Stimulated activated memory B cell treated with anti-CD40 and anti-IgM and Interleukin-4, amounts not matched to agents 10 μg/mL and 1 μg/mL and 100 μg/mL, for 72 hours (primary cell): Measurements from ENCODE around the gene GINS1.

Experiments
- ATAC-seq: fragments of 150-1000 bp; cut with Tn5 transposase; 2 replicates; pipeline ENCODE4 v1.10.0; 2021
- H3K27ac Mint-ChIP-seq: one replicate; pipeline ENCODE4 v1.8.0; 2022; ENCODE audit warnings: mild to moderate bottlenecking, mixed read lengths
- H3K27me3 Mint-ChIP-seq: one replicate; pipeline ENCODE4 v1.8.0; 2022; ENCODE audit warnings: mixed read lengths
- H3K36me3 Mint-ChIP-seq: one replicate; pipeline ENCODE4 v1.8.0; 2022; ENCODE audit warnings: mixed read lengths
- H3K4me1 Mint-ChIP-seq: one replicate; pipeline ENCODE4 v1.8.0; 2022; ENCODE audit warnings: mixed read lengths
- H3K4me3 Mint-ChIP-seq: one replicate; pipeline ENCODE4 v1.8.0; 2022; ENCODE audit warnings: mild to moderate bottlenecking, moderate library complexity, mixed read lengths
- H3K9me3 Mint-ChIP-seq: one replicate; pipeline ENCODE4 v1.8.0; 2022; ENCODE audit warnings: mixed read lengths

GINS1 gene

DNA sequence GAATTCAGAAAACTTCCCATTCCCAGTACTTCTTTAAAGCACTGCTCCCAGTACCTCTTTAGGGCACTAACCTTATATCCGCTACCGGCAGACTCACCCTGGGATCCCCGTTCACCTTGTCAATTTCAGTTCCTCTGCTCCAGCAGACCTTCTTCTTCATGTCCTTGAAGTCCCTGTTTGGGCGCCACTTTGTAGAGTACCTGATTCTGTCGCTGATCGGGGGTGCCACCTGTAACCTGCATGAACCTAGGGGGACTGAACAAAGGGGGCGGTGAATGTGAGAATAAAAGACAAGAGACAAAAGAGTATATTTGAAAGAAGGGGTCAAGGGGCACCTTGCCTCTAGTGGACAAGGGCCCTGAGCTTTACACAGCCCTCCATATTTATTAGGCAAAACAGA, 4.9 kb upstream of the GINS1 start:
- Mint-ChIP-seq H3K36me3 (peaks cover 11% of the 10 kb centered on the region), H3K27me3 (no peaks in the 10 kb centered on the region), H3K9me3 (peaks cover 13% of the 10 kb centered on the region), H3K4me1 (peaks cover 5% of the 10 kb centered on the region), H3K4me3 (no peak overlapping the region), H3K27ac (no peak overlapping the region)
- no peak for ATAC-seq

- ATAC-seq = no peak
- no peaks in the 10 kb centered on the region for H3K27me3 Mint-ChIP-seq
- H3K9me3 Mint-ChIP-seq = peaks cover 8% of the 10 kb centered on the region
- H3K36me3 Mint-ChIP-seq = peaks cover 6% of the 10 kb centered on the region
- peak overlapping the region; percentile 84 for H3K4me3 Mint-ChIP-seq
- H3K4me1 Mint-ChIP-seq = peaks cover 17% of the 10 kb centered on the region
- H3K27ac Mint-ChIP-seq = peak overlapping the region; percentile 78
Measured at GRCh38 chr20:25408170-25408547, 686 bp downstream of the GINS1 start.

GRCh38 chr20:25408890-25409289, 1.4 kb downstream of the GINS1 start:
- ATAC-seq = no peak
- no peaks in the 10 kb centered on the region for H3K27me3 Mint-ChIP-seq
- peaks cover 6% of the 10 kb centered on the region for H3K36me3 Mint-ChIP-seq
- peaks cover 17% of the 10 kb centered on the region for H3K4me1 Mint-ChIP-seq
- peaks cover 4% of the 10 kb centered on the region for H3K9me3 Mint-ChIP-seq
- H3K4me3 Mint-ChIP-seq = no peak overlapping the region
- H3K27ac Mint-ChIP-seq = no peak overlapping the region

- Mint-ChIP-seq H3K27me3 (no peaks in the 10 kb centered on the region), H3K27ac (no peak overlapping the region), H3K4me1 (no peaks in the 10 kb centered on the region), H3K9me3 (no peaks in the 10 kb centered on the region), H3K4me3 (no peak overlapping the region), H3K36me3 (peaks cover 6% of the 10 kb centered on the region)
- ATAC-seq = no peak
Measured at GRCh38 chr20:25418776-25419175, 11.3 kb downstream of the GINS1 start.

DNA sequence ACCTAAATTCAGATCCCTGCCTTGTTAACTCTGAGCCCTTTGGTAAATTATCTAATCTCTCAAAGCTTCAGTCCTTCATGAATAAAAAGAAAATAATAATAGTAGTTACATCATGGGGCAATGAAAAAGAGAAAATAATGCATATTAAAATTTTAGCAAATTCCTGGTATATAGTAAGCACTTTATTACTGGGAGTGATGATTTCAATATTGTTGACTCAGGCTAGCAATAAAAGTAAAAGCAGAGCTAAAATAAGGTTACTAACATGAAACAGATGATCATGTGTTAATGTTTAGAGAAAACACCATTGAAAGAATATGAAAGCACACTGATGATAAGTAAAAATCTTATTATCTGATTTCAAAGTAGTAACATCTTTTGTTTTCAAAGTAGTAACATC, 13.6 kb downstream of the GINS1 start:
- Mint-ChIP-seq H3K27ac (no peak overlapping the region), H3K9me3 (no peaks in the 10 kb centered on the region), H3K36me3 (peaks cover 9% of the 10 kb centered on the region), H3K4me1 (no peaks in the 10 kb centered on the region), H3K27me3 (no peaks in the 10 kb centered on the region), H3K4me3 (no peak overlapping the region)
- no peak for ATAC-seq

DNA sequence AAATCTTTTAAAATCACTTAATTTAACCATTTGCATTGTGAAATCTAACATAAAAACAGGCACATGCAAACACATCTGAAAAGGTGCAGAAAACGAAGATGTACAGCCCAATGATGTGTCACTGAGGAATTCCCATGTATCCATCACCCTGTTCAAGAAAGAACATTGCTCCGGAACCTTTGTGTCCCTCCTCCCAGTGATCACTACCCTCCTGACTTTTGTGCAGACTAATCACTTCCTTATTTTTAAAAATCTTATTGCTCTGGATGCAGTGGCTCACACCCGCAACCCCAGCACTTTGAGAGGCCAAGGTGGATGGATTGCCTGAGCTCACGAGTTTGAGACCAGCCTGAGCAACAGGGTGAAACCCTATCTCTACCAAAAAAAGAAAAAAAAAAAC, 14.6 kb downstream of the GINS1 start:
- no peaks in the 10 kb centered on the region for H3K4me1 Mint-ChIP-seq
- H3K36me3 Mint-ChIP-seq = peaks cover 15% of the 10 kb centered on the region
- ATAC-seq = peak; percentile 16
- no peaks in the 10 kb centered on the region for H3K27me3 Mint-ChIP-seq
- H3K9me3 Mint-ChIP-seq = no peaks in the 10 kb centered on the region
- no peak overlapping the region for H3K27ac Mint-ChIP-seq
- no peak overlapping the region for H3K4me3 Mint-ChIP-seq

DNA sequence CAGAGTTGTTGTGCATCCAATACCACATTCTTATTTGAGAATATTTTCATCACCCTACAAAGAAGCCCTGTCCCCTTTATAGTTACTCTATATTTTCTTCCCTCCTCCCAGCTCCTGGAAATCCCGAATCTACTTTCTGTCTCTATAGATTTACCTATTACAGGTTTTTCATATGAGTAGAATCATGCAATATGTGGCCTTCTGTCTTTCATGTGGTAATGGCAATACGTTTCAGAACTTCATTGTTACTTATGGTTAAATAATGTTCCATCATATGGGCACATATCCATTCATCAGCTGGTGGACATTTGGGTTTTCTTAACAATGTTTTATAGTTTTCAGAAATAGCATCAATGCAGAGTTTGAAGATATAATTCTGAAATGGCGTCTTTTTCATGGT, 17.1 kb downstream of the GINS1 start:
- Mint-ChIP-seq H3K4me1 (no peaks in the 10 kb centered on the region), H3K27me3 (no peaks in the 10 kb centered on the region), H3K4me3 (no peak overlapping the region), H3K9me3 (no peaks in the 10 kb centered on the region), H3K27ac (no peak overlapping the region), H3K36me3 (peaks cover 18% of the 10 kb centered on the region)
- ATAC-seq = no peak

DNA sequence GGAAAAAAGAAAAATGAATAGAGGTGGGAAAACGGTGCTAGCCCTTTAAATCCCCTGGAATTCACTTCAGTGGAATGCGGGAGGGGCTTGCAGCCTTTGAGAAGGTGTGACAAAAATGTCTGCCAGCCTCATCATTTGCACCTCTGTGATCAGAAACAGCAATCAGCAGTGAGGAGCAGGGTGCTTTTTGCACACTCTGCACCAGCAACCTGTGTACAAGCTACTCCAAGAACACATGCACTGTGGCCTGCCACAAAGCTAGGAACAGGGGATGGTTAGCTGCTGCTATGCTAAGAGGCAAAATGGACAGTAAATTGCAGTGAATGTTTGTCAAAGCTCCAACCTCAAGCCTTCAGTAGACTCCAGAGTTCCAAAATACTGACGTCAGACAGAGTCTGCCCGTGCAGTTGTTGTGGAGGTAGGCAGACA, 29.7 kb downstream of the GINS1 start:
- Mint-ChIP-seq H3K27me3 (no peaks in the 10 kb centered on the region), H3K4me1 (peaks cover 8% of the 10 kb centered on the region), H3K9me3 (no peaks in the 10 kb centered on the region), H3K27ac (no peak overlapping the region), H3K4me3 (no peak overlapping the region), H3K36me3 (peaks cover 11% of the 10 kb centered on the region)
- no peak for ATAC-seq

DNA sequence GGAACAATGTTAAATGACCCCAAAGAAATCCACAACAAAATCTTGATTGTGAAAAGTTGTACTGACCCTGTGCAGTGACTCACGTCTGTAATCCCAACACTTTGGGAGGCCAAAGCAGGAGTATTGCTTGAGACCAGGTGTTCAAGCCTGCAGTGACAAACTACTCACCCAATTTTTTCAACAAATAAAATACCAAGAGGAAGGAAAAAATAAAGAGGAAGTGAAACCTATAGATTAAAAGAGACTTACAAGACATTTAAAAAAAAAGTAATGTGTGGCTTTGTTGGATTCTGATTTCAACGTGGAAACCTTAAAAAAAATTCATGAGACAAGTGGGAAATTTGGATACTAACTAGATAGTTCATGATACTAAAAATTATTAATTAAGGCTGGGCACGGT, 31.9 kb downstream of the GINS1 start:
- Mint-ChIP-seq H3K36me3 (peaks cover 12% of the 10 kb centered on the region), H3K4me3 (no peak overlapping the region), H3K27ac (peak overlapping the region; percentile 44), H3K27me3 (no peaks in the 10 kb centered on the region), H3K4me1 (peaks cover 8% of the 10 kb centered on the region), H3K9me3 (no peaks in the 10 kb centered on the region)
- ATAC-seq = no peak

DNA sequence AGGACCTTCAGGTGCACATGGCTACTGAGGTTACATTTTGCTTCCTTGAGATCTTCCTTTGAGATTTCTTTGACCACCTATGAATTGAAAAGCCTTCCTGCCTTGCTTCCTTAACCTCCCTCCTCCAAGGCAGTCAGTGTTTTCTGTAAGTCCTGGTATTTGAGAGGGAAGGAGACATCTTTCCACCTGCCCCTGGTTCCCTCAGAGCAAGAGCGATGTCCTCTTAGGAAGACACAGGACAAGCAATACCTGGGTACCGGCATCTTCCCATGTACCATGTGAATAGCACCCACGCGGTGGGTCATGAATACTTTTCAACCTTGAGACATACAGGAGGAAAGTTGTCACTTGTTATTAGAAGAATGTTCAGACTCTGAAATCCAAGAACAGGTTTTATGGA, 37.1 kb downstream of the GINS1 start:
- no peak for ATAC-seq
- H3K27me3 Mint-ChIP-seq = no peaks in the 10 kb centered on the region
- H3K9me3 Mint-ChIP-seq = peaks cover 8% of the 10 kb centered on the region
- H3K4me1 Mint-ChIP-seq = peaks cover 2% of the 10 kb centered on the region
- H3K4me3 Mint-ChIP-seq = no peak overlapping the region
- peaks cover 51% of the 10 kb centered on the region for H3K36me3 Mint-ChIP-seq
- H3K27ac Mint-ChIP-seq = no peak overlapping the region

GRCh38 chr20:25447671-25448070, 40.2 kb downstream of the GINS1 start:
- Mint-ChIP-seq H3K9me3 (peaks cover 8% of the 10 kb centered on the region), H3K27me3 (no peaks in the 10 kb centered on the region), H3K36me3 (peaks cover 55% of the 10 kb centered on the region), H3K4me1 (no peaks in the 10 kb centered on the region), H3K27ac (no peak overlapping the region), H3K4me3 (no peak overlapping the region)
- ATAC-seq = no peak

GRCh38 chr20:25452333-25452732, 44.9 kb downstream of the GINS1 start:
- H3K9me3 Mint-ChIP-seq = peaks cover 8% of the 10 kb centered on the region
- H3K4me3 Mint-ChIP-seq = no peak overlapping the region
- no peaks in the 10 kb centered on the region for H3K4me1 Mint-ChIP-seq
- no peak for ATAC-seq
- no peaks in the 10 kb centered on the region for H3K27me3 Mint-ChIP-seq
- H3K36me3 Mint-ChIP-seq = peaks cover 27% of the 10 kb centered on the region
- no peak overlapping the region for H3K27ac Mint-ChIP-seq

GRCh38 chr20:25453035-25453810, 45.8 kb downstream of the GINS1 start:
- peaks cover 18% of the 10 kb centered on the region for H3K36me3 Mint-ChIP-seq
- H3K9me3 Mint-ChIP-seq = peaks cover 8% of the 10 kb centered on the region
- H3K27me3 Mint-ChIP-seq = no peaks in the 10 kb centered on the region
- H3K4me1 Mint-ChIP-seq = no peaks in the 10 kb centered on the region
- no peak overlapping the region for H3K4me3 Mint-ChIP-seq
- no peak overlapping the region for H3K27ac Mint-ChIP-seq
- no peak for ATAC-seq

DNA sequence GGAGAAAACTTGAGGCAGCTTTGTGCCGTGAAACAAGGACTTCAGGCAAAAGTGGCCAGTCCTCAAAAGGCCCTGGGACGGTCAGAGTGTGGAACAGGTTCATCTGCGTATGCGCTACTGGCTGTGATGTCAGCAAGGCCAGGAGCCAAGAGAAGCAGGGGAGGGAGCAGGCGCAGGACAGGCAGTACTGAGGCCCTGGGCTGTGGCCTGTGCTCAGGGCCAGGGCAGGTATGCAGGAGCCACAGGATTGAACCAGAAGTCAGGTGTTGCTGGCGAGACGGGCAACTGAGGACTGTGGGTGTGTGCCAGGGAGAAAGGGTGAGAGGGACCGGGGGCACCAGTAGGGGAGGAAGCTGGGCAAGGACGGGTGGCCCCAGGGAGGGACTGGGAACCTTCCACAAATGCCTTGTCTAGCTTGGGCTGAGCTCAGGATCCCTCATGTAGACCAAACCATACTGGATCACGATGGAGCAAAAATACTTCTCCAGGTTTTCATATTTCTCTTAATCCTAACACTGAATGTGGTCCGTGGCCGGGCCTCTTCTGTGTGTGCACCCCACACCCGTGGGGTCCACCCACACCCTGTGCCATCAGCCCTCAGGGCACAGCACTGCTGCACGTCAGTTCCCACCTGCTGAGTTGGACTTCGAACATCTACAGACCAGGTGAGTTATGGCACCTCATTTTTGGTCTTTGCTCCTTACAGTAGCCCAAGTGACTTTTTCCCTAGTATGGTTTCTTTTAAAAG, 46.9 kb downstream of the GINS1 start:
- Mint-ChIP-seq H3K36me3 (peaks cover 7% of the 10 kb centered on the region), H3K9me3 (no peaks in the 10 kb centered on the region), H3K4me1 (no peaks in the 10 kb centered on the region), H3K4me3 (no peak overlapping the region), H3K27me3 (peaks cover under 1% of the 10 kb centered on the region), H3K27ac (no peak overlapping the region)
- ATAC-seq = no peak

- H3K27ac Mint-ChIP-seq = no peak overlapping the region
Measured at GRCh38 chr20:25457886-25458680, 50.6 kb downstream of the GINS1 start.

More at GRCh38 chr20:25457886-25458680, 50.6 kb downstream of the GINS1 start:
- H3K9me3 Mint-ChIP-seq = no peaks in the 10 kb centered on the region
- peaks cover 10% of the 10 kb centered on the region for H3K27me3 Mint-ChIP-seq
- no peak for ATAC-seq
- H3K36me3 Mint-ChIP-seq = no peaks in the 10 kb centered on the region
- H3K4me1 Mint-ChIP-seq = peaks cover 7% of the 10 kb centered on the region
- H3K4me3 Mint-ChIP-seq = no peak overlapping the region
